Middle frontal gyrus (tissue), 1 donor: ENCODE results near the gene TMEM59.
"Not testable (repeated sequence)": the region's sequence is repeated elsewhere in the genome, so short reads cannot be mapped to it uniquely, and the experiment has no call there.

ENCODE experiments used
- DNase-seq: peaks from one replicate; pipeline ENCODE4 v3.0.0-alpha.2; 2015; ENCODE audit warnings: low spot score; ENCODE audit errors: extremely low spot score

The TMEM59 gene

GRCh38 chr1:54013393-54014008 is 39.5 kb downstream of the TMEM59 start:
- no peak for DNase-seq

GRCh38 chr1:54012863-54013262 is 40.1 kb downstream of the TMEM59 start:
- no peak for DNase-seq

GRCh38 chr1:54012008-54012325 is 41.0 kb downstream of the TMEM59 start:
- DNase-seq: no peak

GRCh38 chr1:54011316-54012007 is 41.5 kb downstream of the TMEM59 start:
- no peak for DNase-seq

GRCh38 chr1:54010415-54011117 is 42.4 kb downstream of the TMEM59 start:
- DNase-seq: no peak

- DNase-seq: no peak
Measured at GRCh38 chr1:54009406-54009805, 43.6 kb downstream of the TMEM59 start.

- DNase-seq: no peak
Measured at GRCh38 chr1:54008876-54009275, 44.1 kb downstream of the TMEM59 start.

GRCh38 chr1:54007613-54008012 is 45.4 kb downstream of the TMEM59 start:
- DNase-seq: no peak

- no peak for DNase-seq
Measured at GRCh38 chr1:54006508-54006907, 46.5 kb downstream of the TMEM59 start.

GRCh38 chr1:54004481-54005049 is 48.4 kb downstream of the TMEM59 start:
- no peak for DNase-seq

GRCh38 chr1:54003750-54004480 is 49.1 kb downstream of the TMEM59 start:
- not testable (repeated sequence) for DNase-seq

GRCh38 chr1:54003249-54003646 is 49.8 kb downstream of the TMEM59 start:
- no peak for DNase-seq

- DNase-seq: no peak
Measured at GRCh38 chr1:54002544-54003248, 50.3 kb downstream of the TMEM59 start.

- DNase-seq: no peak
Measured at GRCh38 chr1:54001591-54001990, 51.4 kb downstream of the TMEM59 start.

- no peak for DNase-seq
Measured at GRCh38 chr1:53999920-54000319, 53.1 kb downstream of the TMEM59 start.

- DNase-seq: no peak
Measured at GRCh38 chr1:53998223-53998622, 54.8 kb downstream of the TMEM59 start.

- no peak for DNase-seq
Measured at GRCh38 chr1:53995683-53996082, 57.3 kb downstream of the TMEM59 start.

- not testable (repeated sequence) for DNase-seq
Measured at GRCh38 chr1:53994516-53994915, 58.5 kb downstream of the TMEM59 start.

GRCh38 chr1:53992085-53992874 is 60.7 kb downstream of the TMEM59 start:
- no peak for DNase-seq

- no peak for DNase-seq
Measured at GRCh38 chr1:53987880-53988279, 65.1 kb downstream of the TMEM59 start.
